NCI-H2171 (cell line): ENCODE results near the gene LKAAEAR1.

ENCODE experiments used
- DNase-seq: peaks from one replicate; lab custom pipeline; 2025; lab: John Stamatoyannopoulos, UW

Gene LKAAEAR1

GRCh38 chr20:64110411-64111068 is 26.3 kb upstream of the LKAAEAR1 start:
- no peak for DNase-seq

- DNase-seq = no peak
Measured at GRCh38 chr20:64109831-64110391, 25.7 kb upstream of the LKAAEAR1 start.

GRCh38 chr20:64108731-64109681 is 24.8 kb upstream of the LKAAEAR1 start:
- no peak for DNase-seq

GRCh38 chr20:64107736-64108457 is 23.7 kb upstream of the LKAAEAR1 start:
- DNase-seq = no peak

- DNase-seq = no peak
Measured at GRCh38 chr20:64106981-64107735, 23.0 kb upstream of the LKAAEAR1 start, which contains the start of gene NPBWR2. Gene NPBWR2 (minus strand): TSS chr20:64107565. CDS start chr20:64106831, 734 bp downstream.

- DNase-seq = no peak
Measured at GRCh38 chr20:64106435-64106961, 22.3 kb upstream of the LKAAEAR1 start.

- DNase-seq = no peak
Measured at GRCh38 chr20:64105846-64106434, 21.7 kb upstream of the LKAAEAR1 start.

GRCh38 chr20:64104667-64105451 is 20.7 kb upstream of the LKAAEAR1 start:
- no peak for DNase-seq

GRCh38 chr20:64103871-64104666 is 19.9 kb upstream of the LKAAEAR1 start:
- no peak for DNase-seq

GRCh38 chr20:64102647-64103354 is 18.6 kb upstream of the LKAAEAR1 start:
- peak; percentile 89 for DNase-seq

- DNase-seq = peak; percentile 81
Measured at GRCh38 chr20:64101731-64102621, 17.8 kb upstream of the LKAAEAR1 start.

- no peak for DNase-seq
Measured at GRCh38 chr20:64100946-64101688, 16.9 kb upstream of the LKAAEAR1 start.

- no peak for DNase-seq
Measured at GRCh38 chr20:64100566-64100888, 16.3 kb upstream of the LKAAEAR1 start.

GRCh38 chr20:64099880-64100565 is 15.8 kb upstream of the LKAAEAR1 start:
- DNase-seq = peak; percentile 96

GRCh38 chr20:64099086-64099786 is 15.0 kb upstream of the LKAAEAR1 start:
- no peak for DNase-seq
